Fibroblast of lung (primary cell): ENCODE results near the gene DAND5.

ENCODE experiments used
- CTCF ChIP-seq, 2 donors: IDR thresholded peaks in 1 of 2; conservative IDR thresholded peaks in 1 of 2; 1 replicate in 1 of 2; 2 replicates in 1 of 2; pipeline ENCODE4 v1.5.1; 2011 to 2012; ENCODE audit warnings: low read length in 2 of 2, control low read depth in 1 of 2, inconsistent platforms in 1 of 2, low read depth in 1 of 2, mild to moderate bottlenecking in 1 of 2
- EZH2 ChIP-seq: IDR thresholded peaks from 2 replicates; pipeline ENCODE4 v1.5.1; 2012; ENCODE audit warnings: low read length, control low read depth, mild to moderate bottlenecking; ENCODE audit errors: missing control alignments

GRCh38 chr19:12937093-12937926 is 32.1 kb upstream of the DAND5 start:
- TF ChIP-seq CTCF (conservative IDR thresholded peaks at IDR 0.05 in 1 of 2, IDR thresholded peaks at IDR 0.05 in 1 of 2; ENCODE audit: low read depth in 1 of 2, low read length in 2 of 2) = no peak
- TF ChIP-seq EZH2 = no peak
